ENCODE data around the gene PLD2. TPM values are rescaled to one million over a fixed set of nuclear protein-coding genes. Genes with fewer than 3 reads are reported as not detected.

Gene PLD2
- total RNA-seq, 1 experiment from 2014 or later: 13.0 TPM

DNA sequence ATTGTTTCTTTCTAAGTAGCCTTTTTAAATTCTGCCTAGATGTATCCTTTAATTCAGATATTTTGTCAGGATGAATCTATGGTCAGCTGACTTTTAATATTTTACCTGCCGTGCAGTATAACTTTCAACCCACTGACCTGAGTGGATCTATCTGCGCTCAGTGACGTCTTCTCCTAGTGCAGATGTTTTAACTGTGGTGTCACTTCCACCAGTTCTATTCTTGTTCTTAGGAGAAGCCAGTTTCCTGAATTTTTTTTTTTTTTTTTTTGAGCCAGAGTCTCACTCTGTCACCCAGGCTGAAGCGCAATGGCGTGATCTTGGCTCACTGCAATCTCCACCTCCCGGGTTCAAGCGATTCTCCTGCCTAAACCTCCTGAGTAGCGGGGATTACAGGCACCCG, 40.2 kb upstream of the PLD2 start:
- H3K4me1 Mint-ChIP-seq (ENCODE audit: low read depth, unreplicated experiment): peaks cover 8% of the 10 kb centered on the region
- no peak for DNase-seq
- no peaks in the 10 kb centered on the region for H3K36me3 Mint-ChIP-seq (ENCODE audit: insufficient read depth, unreplicated experiment)
- TF ChIP-seq CTCF (IDR thresholded peaks at IDR 0.05; ENCODE audit: unreplicated experiment): no peak
- CTCF ChIA-PET: no interaction called here
- intact Hi-C loops (cut with micrococcal nuclease; ENCODE audit: unreplicated experiment): no loop called here
- H3K9me3 Mint-ChIP-seq (ENCODE audit: low read depth, unreplicated experiment): no peaks in the 10 kb centered on the region
- H3K4me3 Mint-ChIP-seq (ENCODE audit: low read depth, unreplicated experiment): no peak overlapping the region
- no peak overlapping the region for H3K27ac Mint-ChIP-seq (ENCODE audit: unreplicated experiment)
- H3K27me3 Mint-ChIP-seq (ENCODE audit: unreplicated experiment): peaks cover 8% of the 10 kb centered on the region
- BruUV-seq (replicated peaks): no TSS peak

- no peak for TF ChIP-seq CTCF (IDR thresholded peaks at IDR 0.05; ENCODE audit: unreplicated experiment)
- no TSS peak for BruUV-seq (replicated peaks)
- intact Hi-C loops (cut with micrococcal nuclease; ENCODE audit: unreplicated experiment): no loop called here
- H3K4me3 Mint-ChIP-seq (ENCODE audit: low read depth, unreplicated experiment): no peak overlapping the region
- no peaks in the 10 kb centered on the region for H3K36me3 Mint-ChIP-seq (ENCODE audit: insufficient read depth, unreplicated experiment)
- no peak overlapping the region for H3K27ac Mint-ChIP-seq (ENCODE audit: unreplicated experiment)
- H3K9me3 Mint-ChIP-seq (ENCODE audit: low read depth, unreplicated experiment): no peaks in the 10 kb centered on the region
- H3K4me1 Mint-ChIP-seq (ENCODE audit: low read depth, unreplicated experiment): peaks cover 13% of the 10 kb centered on the region
- CTCF ChIA-PET: no interaction called here
- no peak for DNase-seq
- H3K27me3 Mint-ChIP-seq (ENCODE audit: unreplicated experiment): peaks cover 8% of the 10 kb centered on the region
Measured at GRCh38 chr17:4768298-4768697, 38.7 kb upstream of the PLD2 start.

DNA sequence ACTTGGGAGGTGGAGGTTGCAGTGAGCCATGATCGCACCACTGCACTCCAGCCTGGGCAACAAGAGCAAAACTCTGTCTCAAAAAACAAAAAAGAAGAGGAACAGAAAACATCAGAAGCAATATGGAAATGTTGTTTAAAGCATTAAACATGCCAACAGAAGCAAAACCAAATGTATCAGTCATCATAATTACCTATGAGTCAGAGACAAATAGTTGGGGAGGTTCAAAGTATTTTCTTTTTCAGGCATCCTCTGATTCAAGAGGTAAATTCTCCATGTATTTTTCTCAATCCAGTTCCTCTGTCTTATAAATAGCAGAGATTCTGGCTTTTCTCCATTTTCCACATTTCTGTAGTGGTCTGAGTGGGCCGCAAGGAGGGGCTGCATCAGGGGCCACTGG, 37.3 kb upstream of the PLD2 start:
- no TSS peak for BruUV-seq (replicated peaks)
- TF ChIP-seq CTCF (IDR thresholded peaks at IDR 0.05; ENCODE audit: unreplicated experiment): no peak
- Mint-ChIP-seq H3K27ac (ENCODE audit: unreplicated experiment) (no peak overlapping the region), H3K27me3 (ENCODE audit: unreplicated experiment) (peaks cover 10% of the 10 kb centered on the region), H3K9me3 (ENCODE audit: low read depth, unreplicated experiment) (no peaks in the 10 kb centered on the region), H3K4me1 (ENCODE audit: low read depth, unreplicated experiment) (peaks cover 13% of the 10 kb centered on the region), H3K36me3 (ENCODE audit: insufficient read depth, unreplicated experiment) (no peaks in the 10 kb centered on the region), H3K4me3 (ENCODE audit: low read depth, unreplicated experiment) (no peak overlapping the region)
- CTCF ChIA-PET: no interaction called here
- DNase-seq: no peak
- intact Hi-C loops (cut with micrococcal nuclease; ENCODE audit: unreplicated experiment): no loop called here

DNA sequence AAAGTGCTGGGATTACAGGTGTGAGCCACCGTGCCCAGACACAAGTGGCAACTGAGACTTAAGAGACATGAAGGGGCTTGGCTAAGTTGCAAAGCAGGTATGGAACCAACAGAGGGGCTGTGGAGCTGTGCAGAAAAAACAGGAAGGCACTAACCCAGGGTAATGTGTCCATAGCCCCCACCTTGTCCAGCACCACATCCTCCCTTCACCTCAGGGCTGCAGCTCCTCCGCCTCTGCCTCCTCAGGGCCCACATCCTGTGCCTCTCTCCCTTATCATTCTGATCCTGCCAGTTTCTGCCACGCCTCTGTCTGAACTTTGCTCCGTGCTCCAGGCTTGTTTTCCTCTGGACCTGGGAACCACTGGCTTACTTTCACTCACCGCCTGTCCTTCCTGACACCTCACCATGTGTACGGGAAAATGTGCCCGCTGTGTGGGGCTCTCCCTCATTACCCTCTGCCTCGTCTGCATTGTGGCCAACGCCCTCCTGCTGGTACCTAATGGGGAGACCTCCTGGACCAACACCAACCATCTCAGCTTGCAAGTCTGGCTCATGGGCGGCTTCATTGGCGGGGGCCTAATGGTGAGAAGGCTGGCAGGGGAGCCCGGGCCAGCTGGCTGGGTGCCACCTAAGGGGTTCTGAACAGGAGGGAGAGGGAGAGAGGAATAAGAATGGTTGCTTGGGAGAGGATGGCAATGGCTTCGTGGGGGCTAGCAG, 35.3 kb upstream of the PLD2 start, which contains the start of gene TM4SF5:
Gene TM4SF5 (plus strand): TSS at position 368 of the 716 bp plus-strand sequence. CDS start 37 bp downstream, at position 405.
- DNase-seq: peak; percentile 34
- H3K27me3 Mint-ChIP-seq (ENCODE audit: unreplicated experiment): peaks cover 8% of the 10 kb centered on the region
- H3K4me3 Mint-ChIP-seq (ENCODE audit: low read depth, unreplicated experiment): no peak within 1 kb of the TSS
- no peaks in the 10 kb centered on the region for H3K9me3 Mint-ChIP-seq (ENCODE audit: low read depth, unreplicated experiment)
- no TSS peak for BruUV-seq (replicated peaks)
- no peaks in the 10 kb centered on the region for H3K36me3 Mint-ChIP-seq (ENCODE audit: insufficient read depth, unreplicated experiment)
- H3K4me1 Mint-ChIP-seq (ENCODE audit: low read depth, unreplicated experiment): peaks cover 13% of the 10 kb centered on the region
- intact Hi-C loops (cut with micrococcal nuclease; ENCODE audit: unreplicated experiment): no loop called here
- CTCF ChIA-PET: interaction anchor here (0.6 to 1.3 kb wide), 2 partner anchors 18 to 207 kb away, joined by 4 to 6 read pairs; no protein-coding TSS in a partner anchor
- no peak for TF ChIP-seq CTCF (IDR thresholded peaks at IDR 0.05; ENCODE audit: unreplicated experiment)
- no peak within 1 kb of the TSS for H3K27ac Mint-ChIP-seq (ENCODE audit: unreplicated experiment)

Data from Calu3 (cell line).